Measurements from ENCODE around the gene CLCF1.

Gene CLCF1

DNA sequence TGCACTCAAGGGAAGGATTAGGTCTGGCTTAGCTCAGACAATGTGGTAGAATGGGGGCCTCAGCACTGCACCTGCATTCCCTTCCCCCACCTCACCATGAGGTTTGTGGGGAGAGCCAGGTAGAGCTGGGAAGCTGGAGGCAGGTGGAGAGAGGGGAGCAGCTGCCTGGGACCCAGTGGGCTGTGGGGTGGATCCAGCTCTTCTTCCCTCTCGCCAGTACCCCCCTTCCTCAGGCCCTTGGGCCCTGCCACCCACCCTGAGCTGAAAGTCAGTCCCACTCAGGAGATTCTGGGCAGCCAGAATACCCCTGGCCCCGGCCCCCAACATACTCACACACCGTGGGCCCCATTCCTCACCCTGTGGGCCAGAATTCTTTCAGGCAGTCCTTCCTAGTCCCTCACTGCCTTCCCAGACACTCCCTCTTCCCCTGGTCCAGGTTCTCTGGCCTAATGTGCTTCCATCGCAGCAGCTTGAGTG is 17.0 kb downstream of the CLCF1 start:
- DNase-seq, result no peak

DNA sequence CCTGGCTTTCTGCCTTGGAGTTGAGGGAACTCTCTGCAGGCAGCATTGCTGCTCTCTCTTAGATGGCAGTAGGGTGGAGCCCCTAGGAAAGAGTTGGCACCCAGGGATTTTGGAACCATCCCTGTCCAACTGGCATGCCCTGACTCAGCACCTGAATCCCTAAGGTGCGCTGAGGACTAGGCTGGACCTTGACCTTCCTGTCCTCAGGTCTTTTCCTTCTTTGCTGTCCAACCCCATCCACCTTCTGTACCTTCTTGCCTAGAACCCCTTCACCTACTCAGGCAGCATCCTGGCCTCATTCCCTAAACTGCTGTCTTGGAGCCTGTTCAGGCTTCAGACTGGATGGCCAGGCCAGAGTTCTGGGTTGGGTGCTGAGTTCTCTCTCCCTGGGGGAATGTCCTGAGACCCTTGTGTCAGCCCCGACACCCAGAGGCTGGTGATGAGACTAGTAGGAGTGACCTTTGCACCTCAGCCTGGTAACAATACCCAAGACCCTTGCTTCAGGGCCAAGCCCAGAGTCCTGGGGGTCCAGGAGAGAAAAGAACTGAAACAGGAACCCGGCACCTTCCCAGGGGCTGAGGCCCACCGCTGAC is 17.5 kb downstream of the CLCF1 start:
- DNase-seq, result no peak

DNA sequence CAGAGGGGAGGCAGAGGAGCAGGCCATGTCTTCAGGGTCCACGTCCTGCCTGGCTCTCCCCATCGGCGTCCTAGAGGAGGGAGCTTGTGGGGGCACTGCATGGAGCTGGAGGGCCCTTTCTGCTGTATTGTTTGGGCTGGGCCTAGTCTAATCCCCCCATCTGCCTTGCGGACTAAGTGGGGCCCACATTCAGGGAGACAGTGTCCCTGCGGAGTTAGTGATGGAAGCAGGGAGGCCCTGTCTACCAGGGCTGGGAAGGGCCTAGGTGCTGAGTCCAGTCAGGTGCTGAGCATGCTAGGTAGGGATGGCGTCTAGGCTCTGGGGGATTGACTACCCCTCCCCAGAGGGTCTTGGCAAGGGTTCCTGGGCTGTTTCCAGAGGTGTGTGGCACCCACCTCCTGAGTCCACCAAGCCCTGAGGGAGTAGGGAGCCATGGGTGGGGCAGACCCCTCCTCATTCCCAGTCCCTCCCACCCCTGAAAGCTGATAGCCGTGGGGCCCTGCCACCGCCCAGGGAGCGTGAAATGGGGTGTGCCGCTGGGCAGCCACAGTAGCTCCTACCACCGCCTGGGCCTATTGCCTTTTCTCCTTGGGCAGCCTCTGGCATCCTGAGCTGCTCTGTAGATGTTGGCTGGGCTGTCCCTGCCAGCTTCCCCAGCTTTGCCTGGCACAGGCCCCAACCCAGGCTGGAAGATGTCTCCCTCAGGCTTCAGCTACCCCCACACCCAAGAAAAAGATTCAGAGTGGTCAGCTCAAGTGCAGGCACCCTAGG is 18.2 kb downstream of the CLCF1 start:
- DNase-seq, result no peak

DNA sequence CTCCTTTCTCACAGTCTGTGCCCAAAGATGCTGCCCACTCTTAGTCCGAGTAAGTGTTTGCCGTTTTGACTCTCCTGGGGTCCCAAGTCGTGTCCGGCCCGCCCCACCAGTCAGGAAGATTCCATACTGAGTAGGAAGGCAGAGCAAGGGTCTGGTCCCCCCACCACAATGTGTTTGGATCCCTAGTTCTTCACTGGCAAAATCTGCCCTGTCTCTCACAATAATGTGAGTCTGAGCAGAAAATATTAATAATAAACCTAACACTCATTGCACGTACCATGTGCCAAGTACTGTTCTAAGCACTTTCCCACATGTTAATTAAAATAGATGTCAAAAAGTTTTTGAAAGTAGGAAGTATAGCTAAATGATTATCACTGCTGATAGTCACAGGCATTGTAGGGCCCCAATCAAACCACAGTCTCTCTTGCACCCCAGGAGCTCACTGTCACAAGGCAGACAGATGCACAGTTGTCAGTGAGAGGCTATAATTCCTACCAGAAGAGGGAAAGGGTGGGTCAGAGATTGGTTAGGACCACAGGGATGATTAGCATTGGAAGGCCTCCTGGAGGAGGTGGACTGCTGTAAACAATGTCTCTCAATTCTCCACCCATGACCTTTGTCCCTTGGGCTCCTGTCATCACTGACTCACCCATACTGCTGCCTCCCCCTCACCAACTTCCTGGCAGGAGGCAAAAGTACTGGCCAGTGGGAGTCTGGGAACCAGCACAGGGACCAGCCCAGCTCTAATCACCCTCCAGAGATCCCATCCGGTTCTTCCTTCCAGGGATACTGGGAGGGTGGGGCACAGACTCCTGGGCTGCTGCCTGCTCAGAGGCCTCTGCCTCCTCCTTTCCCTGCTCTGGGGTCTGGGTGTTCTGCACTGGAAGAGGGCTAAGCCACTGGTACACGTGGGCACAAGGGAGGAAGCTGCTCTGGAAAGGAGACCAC is 19.0 kb downstream of the CLCF1 start:
- DNase-seq, result no peak

DNA sequence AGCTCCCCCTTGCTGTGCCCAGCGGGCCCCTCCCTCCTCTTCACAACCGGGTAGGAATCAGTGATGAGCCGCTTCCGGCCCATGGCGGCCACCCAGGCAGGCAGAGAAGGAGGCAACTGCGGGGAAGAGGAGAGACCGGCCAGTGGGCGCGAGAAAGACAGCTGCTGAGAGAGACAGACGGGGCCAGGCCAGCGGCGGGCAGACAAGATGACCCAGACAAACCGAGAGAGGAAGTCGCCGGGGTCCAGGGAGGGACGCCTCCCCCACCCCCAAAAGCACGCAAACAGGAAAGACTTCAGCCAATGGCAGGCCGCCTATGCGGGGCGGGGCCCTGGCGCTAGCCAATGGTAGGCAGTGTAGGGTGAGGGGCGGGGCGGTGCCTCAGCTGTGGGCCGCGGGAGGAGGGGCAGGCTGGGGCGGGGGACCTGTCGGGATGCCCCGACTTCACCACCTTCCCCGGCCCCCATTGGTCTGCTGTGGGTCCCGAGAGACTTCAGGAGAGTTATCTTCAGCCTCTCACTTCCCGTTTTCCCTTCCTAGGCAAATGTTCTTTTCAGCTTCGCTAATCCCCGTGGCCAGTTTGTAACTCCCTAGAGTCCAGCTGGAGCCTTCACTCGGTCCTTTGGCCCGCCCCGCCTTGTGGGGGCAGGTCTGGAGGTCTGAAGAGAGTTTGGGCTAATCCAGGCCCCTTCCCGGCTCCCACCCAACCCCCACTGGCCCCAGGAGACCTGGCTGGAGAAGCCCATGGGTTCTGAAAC is 19.9 kb downstream of the CLCF1 start, which contains the start of gene POLD4:
Gene POLD4, minus strand, starts transcription at position 230 of the 758 bp plus-strand sequence. Its CDS starts 147 bp downstream, at position 83.
- DNase-seq, result peak; percentile 95

DNA sequence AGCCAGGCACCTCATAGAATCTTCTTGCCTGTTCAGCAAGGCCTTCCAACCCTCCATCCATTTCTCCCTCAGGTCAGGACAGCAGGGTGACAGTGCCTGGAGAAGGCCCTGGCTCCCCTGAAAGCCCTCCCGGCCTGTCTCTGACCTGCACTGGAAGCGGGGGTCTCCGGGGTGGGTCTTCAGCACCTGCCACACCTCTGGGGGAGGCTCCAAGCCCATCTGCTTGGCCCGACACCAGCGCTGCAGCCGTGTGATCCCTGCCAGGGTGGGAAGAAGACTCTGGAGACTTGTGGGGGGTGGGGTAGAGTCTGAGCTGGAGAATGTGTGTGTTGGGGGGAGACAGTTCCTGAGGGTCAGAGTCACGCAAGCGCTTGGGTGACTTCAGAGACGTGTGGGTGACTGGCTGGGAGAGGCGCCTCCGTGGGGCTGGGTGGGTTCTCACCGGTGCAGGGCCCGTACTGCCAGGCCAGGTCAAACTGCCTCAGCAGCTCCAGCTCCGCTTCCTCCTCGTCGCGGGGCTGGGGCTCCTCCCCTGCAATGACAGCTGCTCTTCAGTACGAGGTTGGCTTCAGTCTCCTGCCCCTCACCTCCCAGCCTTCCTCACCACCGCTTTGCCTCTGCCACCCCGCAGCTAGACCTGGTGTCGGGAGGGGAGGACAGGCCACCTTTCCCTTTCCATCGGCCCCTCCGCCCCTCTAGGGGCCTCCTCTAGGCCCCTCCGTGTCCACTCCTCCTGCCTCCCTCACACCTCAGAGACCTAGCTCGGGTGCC is 20.7 kb downstream of the CLCF1 start:
- DNase-seq, result no peak

DNA sequence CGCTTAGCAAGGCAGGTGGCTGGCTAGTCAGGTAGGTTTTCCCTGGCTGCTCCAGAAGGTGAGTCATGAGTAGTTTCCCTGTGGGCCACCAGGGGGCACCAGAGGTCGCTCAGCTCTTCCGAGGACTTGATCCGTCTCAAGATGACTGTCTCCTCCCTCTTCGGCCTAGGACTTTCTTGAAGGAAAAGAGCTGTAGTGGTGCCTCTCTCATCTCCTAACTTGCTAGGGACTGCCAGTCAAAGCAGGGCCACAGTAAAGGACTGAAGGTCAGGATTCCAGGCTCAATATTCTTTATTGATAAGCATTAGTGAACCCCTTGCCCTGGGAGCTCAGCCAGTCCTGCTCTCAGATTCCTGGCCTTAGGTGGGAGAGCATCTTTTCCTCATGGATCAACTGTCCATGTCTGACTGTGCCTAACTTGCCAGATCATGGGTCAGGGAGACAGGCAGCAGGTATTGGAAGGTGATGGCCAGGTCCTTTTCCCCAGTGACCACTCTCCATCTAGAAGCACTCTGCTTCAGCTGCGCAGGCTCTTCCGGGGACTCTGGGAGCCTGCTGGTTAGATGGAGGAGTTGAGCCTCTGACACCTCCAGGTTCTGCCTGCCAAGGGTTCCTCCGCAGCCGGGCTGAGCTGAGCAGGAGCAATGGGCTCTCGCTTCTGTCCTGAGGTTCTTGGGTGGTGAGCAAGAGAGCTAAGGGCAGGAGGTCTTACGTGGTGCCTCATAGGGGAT is 22.0 kb downstream of the CLCF1 start:
- peak; percentile 69 for DNase-seq

DNA sequence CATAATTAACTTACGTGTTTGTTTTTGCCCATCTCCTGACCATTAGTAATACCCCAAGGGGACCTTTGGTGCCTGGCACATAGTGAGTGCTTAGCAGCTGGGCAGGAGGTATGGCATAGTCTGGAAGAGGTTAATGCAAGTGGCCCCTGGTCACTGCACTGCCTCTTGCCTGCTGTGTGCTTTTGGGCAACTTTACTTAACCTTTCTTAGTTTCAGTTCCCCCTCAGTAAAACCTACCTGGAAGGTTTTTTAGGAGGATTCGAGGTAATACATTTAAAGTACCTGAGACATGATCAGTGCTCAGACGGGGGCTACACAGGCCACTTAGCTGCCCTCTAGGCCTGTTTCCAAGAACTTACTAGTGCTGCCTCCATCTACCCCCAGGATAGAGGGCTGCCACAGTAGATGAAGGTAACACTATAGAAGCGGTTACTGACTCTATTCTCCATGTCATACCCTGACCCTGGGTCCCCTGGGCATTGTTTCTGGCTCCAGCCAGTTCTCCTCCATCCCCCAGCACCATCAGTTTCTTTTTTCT is 23.4 kb downstream of the CLCF1 start:
- DNase-seq, result no peak

DNA sequence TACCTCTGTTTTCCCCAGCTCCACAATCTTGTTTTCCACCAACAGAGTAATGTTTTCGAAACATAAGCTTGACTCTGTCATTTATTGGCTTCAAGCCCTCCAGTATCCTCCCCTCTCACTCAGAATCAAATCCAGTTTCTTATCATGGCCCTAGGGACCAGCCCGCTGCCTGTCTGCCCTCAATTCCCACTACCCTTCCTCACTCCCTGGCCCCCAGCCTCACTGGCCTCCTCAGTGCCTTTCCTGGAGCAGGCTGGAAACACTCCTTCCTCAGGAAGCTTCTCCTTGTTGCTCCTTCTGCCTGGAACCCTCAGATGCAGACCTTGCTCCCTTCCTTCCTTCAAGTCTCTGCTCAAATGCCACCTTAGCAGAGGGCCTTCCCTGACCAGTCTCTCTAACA is 23.9 kb downstream of the CLCF1 start:
- no peak for DNase-seq

DNA sequence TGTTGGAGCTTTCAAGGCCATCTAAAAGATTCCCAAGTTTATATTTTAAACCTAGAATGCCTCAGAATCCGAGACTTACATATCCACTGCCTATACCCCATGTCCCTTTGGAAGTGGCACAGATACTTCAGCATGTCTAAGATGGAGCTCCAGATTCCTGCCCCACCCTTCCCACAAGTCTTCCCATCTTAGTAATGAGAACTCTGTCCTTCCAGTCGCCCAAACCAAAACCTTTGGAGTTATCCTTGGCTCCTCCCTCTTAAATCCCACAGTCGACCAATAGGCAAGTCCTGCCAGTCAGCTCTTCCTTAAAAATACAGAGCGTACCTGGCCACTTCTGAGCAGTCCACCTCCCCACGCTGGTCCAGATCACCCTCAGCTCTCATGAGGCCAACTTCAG is 24.4 kb downstream of the CLCF1 start:
- DNase-seq, result no peak

DNA sequence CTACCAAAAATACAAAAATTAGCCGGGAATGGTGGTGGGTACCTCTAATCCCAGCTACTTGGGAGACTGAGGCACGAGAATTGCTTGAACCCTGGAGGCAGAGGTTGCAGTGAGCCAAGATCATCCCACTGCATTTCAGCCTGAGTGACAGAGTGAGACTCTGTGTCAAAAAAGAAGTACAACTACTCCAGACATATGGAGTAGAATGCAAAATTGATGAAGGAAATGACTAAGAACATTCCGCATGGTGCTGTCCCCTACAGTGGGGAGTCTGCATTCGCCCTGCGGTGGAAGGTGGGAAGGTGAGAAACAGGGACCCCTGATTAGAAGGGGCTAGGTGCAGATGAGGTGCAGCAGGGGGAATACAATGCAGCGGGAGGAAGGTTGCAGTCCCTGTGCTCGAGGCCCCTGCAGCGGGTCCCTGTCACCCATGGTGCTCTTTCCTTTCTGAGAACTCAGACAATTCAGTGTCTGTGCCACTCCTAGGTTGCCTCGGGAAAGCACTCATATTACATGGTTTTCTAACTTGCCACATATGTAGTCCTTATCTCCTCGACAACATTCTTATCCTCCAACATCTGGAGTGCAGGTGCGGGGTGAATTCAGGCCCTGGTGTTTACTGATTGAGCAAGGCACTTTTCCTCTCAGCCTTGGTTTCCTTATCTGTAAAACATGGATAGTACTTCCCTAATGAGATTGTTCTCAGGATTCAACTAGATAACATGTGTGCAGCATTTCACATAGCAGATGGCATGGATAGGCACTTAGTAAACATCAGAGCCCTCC is 25.2 kb downstream of the CLCF1 start:
- DNase-seq, result no peak

DNA sequence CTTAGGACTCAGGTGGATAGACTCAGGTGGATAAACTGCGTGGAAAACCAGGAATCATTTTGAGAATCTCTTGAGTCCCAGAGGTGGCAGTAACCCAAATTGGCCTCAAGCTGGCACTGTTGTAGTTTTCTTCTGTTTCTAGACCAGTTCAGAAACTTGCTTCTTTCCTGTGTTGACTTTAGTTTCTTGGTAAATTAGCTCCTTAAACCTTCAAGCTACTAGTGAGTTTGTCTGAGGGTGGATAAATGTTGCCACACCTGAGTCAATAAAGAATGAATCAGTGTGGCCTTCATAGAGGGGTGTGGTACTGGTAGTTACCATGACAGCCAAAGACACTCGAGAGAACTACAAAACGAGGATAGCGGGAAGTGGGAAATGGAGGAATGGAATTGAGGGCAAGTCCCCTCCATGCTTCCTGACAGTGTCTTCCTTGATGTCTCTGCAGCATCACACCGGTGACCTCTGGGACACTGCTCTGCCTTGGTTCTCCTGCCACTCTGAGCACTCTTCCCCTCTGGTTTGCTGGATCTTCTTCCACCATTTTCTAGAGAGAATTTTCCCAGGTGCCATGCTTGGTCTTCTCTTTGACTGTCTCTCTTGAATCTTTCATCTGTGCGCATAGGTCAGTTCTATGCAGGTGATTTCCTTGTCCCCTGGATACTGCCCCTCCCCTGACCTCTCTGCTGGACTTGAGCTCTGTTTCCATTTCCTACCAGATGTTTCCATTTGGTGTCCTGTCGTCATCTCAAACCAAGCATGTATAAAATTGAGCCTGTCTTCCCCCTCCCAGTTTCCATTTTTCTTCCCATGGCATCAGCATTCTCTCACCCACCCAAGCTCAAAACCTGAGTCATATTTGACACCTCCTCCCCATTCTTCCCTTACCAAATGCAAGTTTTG is 27.2 kb downstream of the CLCF1 start:
- peak; percentile 12 for DNase-seq

DNA sequence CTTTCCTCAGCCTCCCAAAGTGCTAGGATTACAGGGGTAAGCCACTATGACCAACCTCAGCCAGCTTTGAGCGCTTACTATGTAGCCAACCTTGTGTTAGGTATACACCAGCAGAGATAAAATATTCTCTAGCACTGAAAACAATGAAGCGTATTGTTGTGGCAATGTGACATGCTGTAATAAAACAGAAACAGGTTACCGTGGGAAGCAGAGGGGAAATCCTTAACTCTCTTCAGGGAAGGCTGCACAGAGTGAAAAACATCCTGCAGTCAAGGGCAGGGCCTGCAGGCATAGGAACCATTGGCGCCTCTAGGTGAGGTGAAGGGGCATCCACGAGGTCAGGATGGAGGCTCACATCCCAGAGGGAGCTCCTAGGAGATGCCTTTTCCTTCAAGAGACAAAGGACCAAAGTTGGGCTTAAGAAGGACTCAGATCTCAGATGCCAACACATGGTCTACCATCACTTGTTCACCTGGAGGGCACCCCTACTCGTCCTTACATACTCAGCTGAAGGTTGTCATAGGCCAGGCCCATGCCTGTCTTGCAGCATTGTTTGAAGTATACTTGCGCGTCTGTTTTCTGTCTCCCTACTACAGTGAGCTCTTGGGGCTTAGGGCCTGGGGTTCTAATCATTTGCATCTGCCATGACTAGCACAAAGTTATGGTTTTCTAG is 28.0 kb downstream of the CLCF1 start:
- no peak for DNase-seq

DNA sequence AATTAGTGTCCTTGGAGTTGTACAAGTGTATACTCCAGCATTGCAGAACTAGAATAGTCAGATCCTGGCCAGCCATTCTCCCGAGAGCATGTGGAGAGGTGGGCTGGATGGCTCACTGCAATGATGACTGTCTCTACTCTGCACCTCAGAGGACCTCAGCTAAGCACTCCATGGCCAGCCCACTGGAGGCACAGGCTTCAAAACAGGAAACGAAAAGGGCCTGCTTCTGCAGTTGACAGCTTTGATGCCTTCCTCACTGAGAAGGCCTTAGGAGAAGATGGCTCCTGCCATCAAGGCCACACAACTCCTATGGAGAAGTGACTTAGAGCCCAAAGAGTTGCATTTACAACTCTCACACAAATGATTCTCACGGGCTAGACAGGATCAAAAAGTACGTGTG is 29.1 kb downstream of the CLCF1 start:
- DNase-seq, result no peak

DNA sequence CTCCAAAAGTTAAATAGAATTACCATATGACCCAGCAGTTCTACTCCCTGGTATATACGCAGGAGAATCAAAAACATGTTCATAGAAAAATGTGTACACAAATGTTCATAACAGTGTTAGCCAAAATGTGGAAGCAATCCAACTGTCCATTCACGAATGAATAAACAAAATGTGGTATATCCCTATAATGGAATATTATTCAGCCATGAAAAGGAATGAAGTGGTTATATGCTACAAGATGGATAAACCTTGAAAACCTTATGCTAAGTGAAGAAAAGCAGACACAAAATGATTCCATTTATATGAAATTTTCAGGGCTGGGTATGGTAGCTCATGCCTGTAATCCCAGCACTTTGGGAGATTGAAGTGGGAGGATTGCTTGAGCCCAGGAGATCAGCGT is 36.1 kb downstream of the CLCF1 start:
- no peak for DNase-seq

DNA sequence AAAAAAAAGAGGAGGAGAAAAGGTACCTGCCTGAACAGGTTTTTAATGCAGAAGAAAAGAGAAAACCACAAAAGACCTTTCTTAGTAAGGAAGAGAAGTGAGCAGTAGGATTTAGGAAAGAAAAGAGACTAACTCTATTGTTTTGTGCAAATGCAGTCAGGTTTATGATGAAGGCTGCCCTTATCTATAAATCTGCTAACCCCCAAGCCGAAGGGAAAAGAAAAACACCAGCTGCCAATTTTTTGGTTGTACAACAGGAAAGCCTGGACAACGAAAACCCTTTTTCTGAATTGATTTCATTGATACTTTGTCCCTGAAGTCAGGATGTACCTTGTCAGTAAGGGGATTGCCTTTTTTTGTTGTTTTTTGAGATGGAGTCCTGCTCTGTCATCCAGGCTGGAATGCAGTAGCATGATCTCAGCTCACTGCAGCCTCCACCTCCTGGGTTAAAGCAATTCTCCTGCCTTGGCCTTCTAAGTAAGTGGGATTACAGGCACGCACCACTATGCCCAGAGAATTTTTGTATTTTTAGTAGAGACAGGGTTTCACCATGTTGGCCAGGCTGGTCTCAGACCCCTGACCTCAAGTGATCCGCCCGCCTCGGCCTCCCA is 41.2 kb downstream of the CLCF1 start:
- DNase-seq, result no peak

DNA sequence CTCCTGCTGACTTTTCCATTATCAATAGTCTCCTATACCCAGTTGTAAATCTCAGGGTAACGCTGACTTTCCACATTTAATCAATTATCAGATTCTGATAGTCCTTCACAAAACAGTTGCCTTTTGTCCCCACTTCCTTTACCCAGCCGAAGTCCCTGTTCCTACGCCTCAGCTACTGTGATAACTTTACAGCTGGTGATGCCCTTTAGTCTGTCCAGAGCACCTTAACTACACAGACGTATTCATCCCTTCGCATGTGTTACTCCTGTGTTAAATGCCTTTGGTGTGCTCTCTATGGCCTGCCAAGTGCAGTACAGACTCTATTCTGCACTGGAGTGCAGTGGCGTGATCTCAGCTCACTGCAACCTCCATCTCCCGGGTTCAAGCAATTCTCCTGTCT is 49.9 kb downstream of the CLCF1 start:
- no peak for DNase-seq

DNA sequence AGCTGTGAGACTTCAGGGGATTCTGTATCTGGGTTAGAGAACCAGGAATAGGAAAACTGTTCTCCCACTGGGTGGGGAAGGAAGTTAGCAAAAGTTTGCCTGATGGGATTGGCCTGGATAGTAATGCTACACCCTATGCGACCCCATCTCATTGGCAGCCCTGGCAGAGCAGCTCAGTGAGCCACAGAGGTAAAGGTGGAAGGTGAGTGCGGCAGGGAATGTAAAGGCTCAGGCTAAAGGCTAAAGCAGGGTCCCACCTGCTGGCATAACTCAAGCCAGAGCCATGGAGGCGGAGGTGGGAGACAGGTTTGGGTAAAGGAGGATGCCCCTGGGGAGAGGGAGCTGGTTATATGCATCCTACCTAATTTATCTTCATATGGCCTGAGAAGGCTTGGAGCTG is 51.3 kb downstream of the CLCF1 start:
- no peak for DNase-seq
